ENCODE results near the gene CCZ1B. TPM values are rescaled to one million over a fixed set of nuclear protein-coding genes. Genes with fewer than 3 reads are reported as not detected.
"Not testable (repeated sequence)": the region's sequence is repeated elsewhere in the genome, so short reads cannot be mapped to it uniquely, and the experiment has no call there.

CCZ1B gene
- total RNA-seq, 2 donors from 2014 or later: 50.1 to 52.6 TPM

DNA sequence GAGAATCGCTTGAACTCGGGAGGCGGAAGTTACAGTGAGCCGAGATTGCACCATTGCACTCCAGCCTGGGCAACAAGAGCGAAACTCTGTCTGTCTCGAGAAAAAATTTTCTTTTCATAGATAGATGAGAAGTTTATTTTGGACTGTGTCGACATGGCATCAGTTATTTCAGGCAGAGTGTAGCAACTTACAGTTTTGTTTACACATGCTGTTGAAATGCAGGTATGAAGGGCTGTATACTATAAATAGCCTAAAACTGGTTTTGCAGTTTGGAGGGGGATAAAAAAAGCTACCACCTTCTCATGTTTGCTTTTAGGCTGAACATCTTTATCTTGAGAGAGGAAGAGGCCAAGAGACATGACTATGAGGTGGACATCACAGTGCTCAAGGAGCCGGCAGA is 28.0 kb downstream of the CCZ1B start:
- DNase-seq; H3K4me1 ChIP-seq; intact Hi-C loops (cut with DNase I); H3K36me3 ChIP-seq; H3K9me3 ChIP-seq; H3K27me3 ChIP-seq; H3K9ac ChIP-seq (ENCODE audit: low read depth in 2 of 2, low read length in 2 of 2); H3K27ac ChIP-seq; H3K4me3 ChIP-seq: not testable (repeated sequence)

DNA sequence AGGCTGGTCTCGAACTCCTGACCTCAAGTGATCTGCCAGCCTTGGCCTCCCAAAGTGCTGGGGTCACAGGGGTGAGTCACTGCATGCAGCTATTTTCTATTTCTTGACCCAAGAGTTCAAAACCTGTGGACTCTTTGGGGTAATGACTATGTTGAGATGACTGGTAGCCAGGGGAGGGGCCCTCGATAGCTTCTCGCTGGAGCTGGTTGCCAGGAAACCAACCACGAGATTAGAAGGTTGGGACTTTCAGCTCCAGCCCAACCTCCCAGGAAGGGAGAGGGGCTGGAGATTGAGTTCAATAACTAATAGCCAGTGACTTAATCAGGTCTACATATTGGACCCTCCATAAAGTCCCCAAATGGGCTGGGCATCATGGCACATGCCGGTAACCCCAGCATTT is 28.9 kb downstream of the CCZ1B start:
- H3K36me3 ChIP-seq; intact Hi-C loops (cut with DNase I); H3K4me1 ChIP-seq; H3K27me3 ChIP-seq; H3K9ac ChIP-seq (ENCODE audit: low read depth in 2 of 2, low read length in 2 of 2); H3K4me3 ChIP-seq; DNase-seq; H3K9me3 ChIP-seq; H3K27ac ChIP-seq: not testable (repeated sequence)

DNA sequence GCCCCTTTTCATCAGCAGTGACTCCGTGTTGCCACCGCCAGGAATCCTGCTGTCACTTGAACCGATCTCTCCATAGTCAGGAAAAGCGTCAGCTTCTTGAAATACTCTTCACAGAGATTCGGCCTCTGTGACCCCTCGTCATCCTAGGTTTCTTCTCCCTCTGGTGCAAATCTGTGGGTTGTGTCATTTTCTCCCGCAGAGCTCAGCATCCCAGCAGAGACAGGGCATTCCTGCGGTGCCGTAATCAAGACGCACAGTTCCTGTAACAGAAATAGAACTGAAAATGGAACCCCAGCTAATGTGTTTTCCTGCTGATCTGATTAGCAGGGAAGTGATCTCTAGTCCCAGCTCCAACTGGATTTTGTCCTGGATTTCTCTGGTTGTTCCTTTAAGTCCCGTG is 31.8 kb downstream of the CCZ1B start:
- DNase-seq; intact Hi-C loops (cut with DNase I); H3K9ac ChIP-seq (ENCODE audit: low read depth in 2 of 2, low read length in 2 of 2); H3K4me1 ChIP-seq; H3K27me3 ChIP-seq; H3K36me3 ChIP-seq; H3K9me3 ChIP-seq; H3K27ac ChIP-seq; H3K4me3 ChIP-seq: not testable (repeated sequence)

DNA sequence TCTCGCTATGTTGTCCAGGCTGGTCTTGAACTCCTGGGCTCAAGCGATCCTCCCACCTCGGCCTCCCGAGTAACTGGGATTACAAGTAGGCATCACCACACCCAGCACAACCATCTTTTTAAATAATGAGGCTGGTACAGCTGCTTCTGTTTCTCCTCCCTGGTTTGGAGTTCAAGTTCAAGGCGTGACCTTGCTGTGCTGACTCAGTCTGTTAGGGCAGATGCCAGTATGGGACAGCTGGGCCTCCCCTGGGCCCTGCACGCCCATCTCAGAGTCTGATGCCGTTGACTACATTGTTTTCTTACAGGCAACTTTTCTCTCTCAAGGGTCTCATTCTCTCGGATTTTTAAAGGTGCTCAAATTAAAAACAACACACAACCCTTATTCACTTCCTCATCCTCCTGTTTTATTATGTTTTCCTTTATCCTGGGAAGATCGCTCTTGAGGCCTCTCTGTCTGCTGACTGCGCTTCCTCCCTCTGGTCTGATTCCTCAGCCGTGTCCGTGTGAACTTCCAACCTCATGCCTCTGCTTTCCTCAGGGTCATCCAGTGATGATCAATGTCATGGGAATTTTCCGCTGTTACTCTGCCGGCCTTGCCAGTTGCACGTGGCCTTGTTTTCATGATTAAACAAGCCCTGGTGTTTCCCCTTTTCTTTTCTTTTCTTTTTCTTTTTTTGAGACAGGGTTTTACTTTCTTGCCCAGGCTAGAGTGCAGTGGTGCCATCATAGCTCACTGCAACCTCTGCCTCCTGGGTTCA is 33.8 kb downstream of the CCZ1B start:
- DNase-seq; intact Hi-C loops (cut with DNase I); H3K27ac ChIP-seq; H3K9ac ChIP-seq (ENCODE audit: low read depth in 2 of 2, low read length in 2 of 2); H3K4me1 ChIP-seq; H3K36me3 ChIP-seq; H3K27me3 ChIP-seq; H3K4me3 ChIP-seq; H3K9me3 ChIP-seq: not testable (repeated sequence)

DNA sequence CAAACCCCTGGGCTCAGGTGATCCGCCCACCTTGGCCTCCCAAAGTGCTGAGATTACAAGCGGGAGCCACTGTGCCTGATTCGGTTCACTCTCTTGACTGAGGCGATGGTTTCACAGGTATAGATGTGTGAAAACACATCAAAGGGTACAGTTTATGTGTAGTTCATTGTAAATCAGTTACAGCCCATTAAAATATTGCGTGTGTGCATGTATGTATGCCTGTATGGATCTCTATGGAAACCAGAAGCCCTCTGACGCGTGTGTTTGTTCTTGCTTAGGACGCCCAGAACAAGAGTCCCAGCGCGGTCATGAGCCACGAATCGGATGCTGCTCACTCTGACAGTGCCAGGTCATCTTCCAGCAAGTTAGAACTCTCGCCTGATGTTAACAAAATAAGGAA is 36.7 kb downstream of the CCZ1B start:
- intact Hi-C loops (cut with DNase I); H3K4me1 ChIP-seq; H3K9me3 ChIP-seq; H3K27ac ChIP-seq; H3K27me3 ChIP-seq; H3K4me3 ChIP-seq; H3K9ac ChIP-seq (ENCODE audit: low read depth in 2 of 2, low read length in 2 of 2); DNase-seq; H3K36me3 ChIP-seq: not testable (repeated sequence)

DNA sequence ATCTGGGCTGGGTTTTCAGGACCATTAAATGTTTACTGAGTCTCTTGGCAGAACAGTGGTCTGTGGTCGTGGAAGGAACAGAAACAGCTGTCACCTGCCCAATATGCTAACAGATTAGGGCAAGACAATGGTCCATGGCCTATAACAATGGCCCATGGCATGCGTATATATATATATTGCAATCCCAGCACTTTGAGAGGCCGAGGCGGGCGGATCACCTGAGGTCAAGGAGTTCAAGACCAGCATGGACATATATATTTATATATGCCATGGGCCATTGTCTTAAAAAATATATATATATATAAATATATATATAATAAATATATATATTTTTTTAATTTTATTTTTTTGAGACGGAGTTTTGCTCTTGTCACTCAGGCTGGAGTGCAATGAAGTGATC is 44.5 kb downstream of the CCZ1B start:
- H3K4me1 ChIP-seq; intact Hi-C loops (cut with DNase I); H3K36me3 ChIP-seq; H3K27me3 ChIP-seq; H3K9ac ChIP-seq (ENCODE audit: low read depth in 2 of 2, low read length in 2 of 2); H3K27ac ChIP-seq; H3K4me3 ChIP-seq; H3K9me3 ChIP-seq; DNase-seq: not testable (repeated sequence)

DNA sequence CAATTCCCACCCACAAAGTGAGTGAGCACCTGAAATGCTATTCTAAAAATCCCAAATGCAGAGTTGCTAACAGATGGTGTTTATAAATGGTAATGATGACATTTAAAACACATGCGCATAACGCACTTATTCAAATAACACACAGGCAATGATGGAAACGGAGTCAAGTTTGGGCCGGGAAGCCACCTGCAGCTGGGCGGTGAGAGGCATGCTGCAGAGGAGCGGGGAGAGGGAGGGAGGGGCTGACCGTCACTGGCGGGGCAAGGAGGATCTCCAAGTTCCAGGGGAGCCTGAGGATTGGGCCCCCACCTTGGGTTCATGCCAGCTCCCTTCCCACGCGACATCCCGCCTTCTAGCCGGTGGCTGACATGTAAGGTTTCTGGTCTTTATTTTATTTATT is 64.9 kb downstream of the CCZ1B start:
- H3K36me3 ChIP-seq; H3K4me3 ChIP-seq; DNase-seq; H3K27me3 ChIP-seq; H3K27ac ChIP-seq; H3K9ac ChIP-seq (ENCODE audit: low read depth in 2 of 2, low read length in 2 of 2); H3K9me3 ChIP-seq; intact Hi-C loops (cut with DNase I); H3K4me1 ChIP-seq: not testable (repeated sequence)

DNA sequence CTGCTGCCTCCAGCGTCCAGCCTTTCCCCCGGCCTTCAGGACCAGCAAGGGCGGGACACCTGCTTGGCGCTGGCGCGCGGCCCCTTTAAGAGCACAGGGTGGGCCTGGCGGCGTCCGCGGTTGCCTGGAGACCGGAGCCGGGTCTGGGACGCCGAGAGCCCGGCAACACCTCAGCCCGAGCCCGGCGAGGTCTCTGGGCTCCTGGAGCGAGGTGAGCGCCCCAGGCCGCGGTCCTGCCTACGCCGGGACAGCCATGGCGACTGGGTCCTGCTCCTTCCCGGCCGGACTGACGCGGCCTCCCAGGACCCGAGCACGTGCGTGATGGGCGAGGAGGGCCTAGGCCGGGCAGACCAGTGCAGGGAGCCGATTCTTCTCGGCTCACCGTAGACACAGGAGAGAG is 72.1 kb downstream of the CCZ1B start, which contains the start of gene RSPH10B2:
Gene RSPH10B2 (plus strand): TSS at position 140 of the 400 bp plus-strand sequence. CDS start 3,575 bp downstream, outside the sequence.
- H3K9me3 ChIP-seq; H3K4me3 ChIP-seq; H3K36me3 ChIP-seq; H3K27ac ChIP-seq; intact Hi-C loops (cut with DNase I); H3K27me3 ChIP-seq; DNase-seq; H3K4me1 ChIP-seq; H3K9ac ChIP-seq (ENCODE audit: low read depth in 2 of 2, low read length in 2 of 2): not testable (repeated sequence)

DNA sequence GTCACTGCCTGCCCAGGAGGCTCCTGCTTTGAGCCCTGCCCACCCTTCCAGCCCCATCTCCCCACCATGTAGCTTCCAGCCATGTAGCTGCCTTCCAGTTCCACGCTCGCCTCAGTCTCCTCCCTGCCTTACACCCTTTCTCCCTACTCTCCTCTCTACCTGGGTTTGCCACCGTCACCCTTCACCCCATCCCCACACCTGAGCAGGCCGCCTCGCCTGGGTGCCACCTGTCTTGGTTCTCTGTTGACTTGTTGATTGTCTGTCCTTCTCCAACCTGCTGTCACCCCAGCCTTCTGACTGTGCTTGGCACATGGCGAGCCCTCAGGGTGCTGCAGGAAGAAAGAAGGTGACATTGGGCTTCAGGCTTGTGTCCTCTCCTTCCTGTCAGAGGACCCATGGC is 75.9 kb downstream of the CCZ1B start:
- DNase-seq; intact Hi-C loops (cut with DNase I); H3K27me3 ChIP-seq: not testable (repeated sequence)

DNA sequence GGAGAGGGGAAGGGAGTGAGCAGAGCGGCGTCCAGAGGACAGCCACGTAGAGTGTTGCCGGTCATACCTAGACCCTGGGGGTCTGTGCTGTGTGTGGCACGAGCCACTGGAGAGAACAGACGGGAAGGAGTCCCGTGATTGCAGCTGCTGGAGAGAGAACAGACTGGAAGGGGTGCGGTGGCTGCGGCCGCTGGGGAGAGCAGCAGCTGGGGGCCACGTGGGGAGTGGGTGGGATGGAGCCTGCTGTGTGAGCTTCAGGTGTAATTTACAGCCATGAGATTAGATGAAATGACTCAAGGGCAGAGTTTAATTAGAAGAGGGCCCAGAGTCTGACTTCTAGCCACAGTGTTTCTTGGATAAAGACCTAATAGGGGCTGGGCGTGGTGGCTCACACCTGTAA is 76.7 kb downstream of the CCZ1B start:
- not testable (repeated sequence) for DNase-seq

More for the DNA sequence above, 75.9 kb downstream of the CCZ1B start:
- not testable (repeated sequence) for H3K4me1 ChIP-seq; H3K36me3 ChIP-seq; H3K4me3 ChIP-seq; H3K9me3 ChIP-seq; H3K27ac ChIP-seq; H3K9ac ChIP-seq (ENCODE audit: low read depth in 2 of 2, low read length in 2 of 2)

More for the DNA sequence above, 76.7 kb downstream of the CCZ1B start:
- H3K36me3 ChIP-seq; H3K4me3 ChIP-seq; H3K9ac ChIP-seq (ENCODE audit: low read depth in 2 of 2, low read length in 2 of 2); intact Hi-C loops (cut with DNase I); H3K4me1 ChIP-seq; H3K27ac ChIP-seq; H3K9me3 ChIP-seq; H3K27me3 ChIP-seq: not testable (repeated sequence)

Other genes starting within 250 kb of the CCZ1B start
- gene ZDHHC4, start 248.8 kb downstream of the CCZ1B start, total RNA-seq: 10 to 100 TPM; 34.8 to 40.1 TPM
- 10 to 100 TPM; 16.9 to 26.8 TPM for gene INTS15, start 236.3 kb downstream of the CCZ1B start, total RNA-seq
- gene ZNF853, start 210.7 kb downstream of the CCZ1B start, total RNA-seq: 1 to 10 TPM in 1 of 2 donors, under 1 TPM in 1; 0.91 to 2.2 TPM
- 10 to 100 TPM; 16.1 to 23.9 TPM for gene ZNF316, start 189.0 kb downstream of the CCZ1B start, total RNA-seq
- 10 to 100 TPM; 20.9 to 22.0 TPM for gene ZNF12, start 119.3 kb downstream of the CCZ1B start, total RNA-seq
- under 1 TPM in 1 of 2 donors, not detected in 1; 0.42 TPM for gene RSPH10B2, start 72.2 kb downstream of the CCZ1B start, total RNA-seq

All from colonic mucosa (tissue), 4 donors.